A673 (cell line): ENCODE results near the gene ST6GALNAC4. TPM values are rescaled to one million over a fixed set of nuclear protein-coding genes. Genes with fewer than 3 reads are reported as not detected.

Source experiments
- BruUV-seq: library from RNA; stranded (reverse); fragments of 400-500 nt; replicated peaks from 2 replicates; lab custom pipeline; 2021; lab: Mats Ljungman, UMichigan
- CTCF ChIA-PET: fragments of 300-600 bp; sonication (Branson Sonifier 250); formaldehyde crosslinking; loops from one replicate; lab custom pipeline; 2022; ENCODE audit warnings: antibody characterized with exemption; lab: Charles Lee
- POLR2A ChIA-PET: fragments of 300-600 bp; sonication (Branson Sonifier 250); formaldehyde crosslinking; loops from one replicate; lab custom pipeline; 2022; ENCODE audit warnings: antibody characterized with exemption; ENCODE audit not compliant: low non-redundant PET; lab: Charles Lee
- DNase-seq: peaks from one replicate; pipeline ENCODE4 v3.0.0-alpha.2; 2015; ENCODE audit warnings: low spot score
- H3K27ac ChIP-seq: fragments of 200-600 bp; sonication (generic); 2 replicates; pipeline ENCODE4 v1.5.1; 2016; ENCODE audit warnings: mixed run types, low read depth, mild to moderate bottlenecking, mixed read lengths, antibody characterized with exemption, low read length; ENCODE audit not compliant: poor library complexity, severe bottlenecking
- H3K27me3 ChIP-seq: fragments of 200-600 bp; sonication (generic); replicated peaks from 2 replicates; pipeline ENCODE4 v1.6.1; 2017; ENCODE audit warnings: mixed run types, low read depth, mild to moderate bottlenecking, mixed read lengths, antibody characterized with exemption, low read length; ENCODE audit not compliant: insufficient read depth, poor library complexity
- H3K36me3 ChIP-seq: fragments of 200-600 bp; sonication (generic); 2 replicates; pipeline ENCODE4 v1.6.1; 2016; ENCODE audit warnings: mixed run types, mild to moderate bottlenecking, mixed read lengths, antibody characterized with exemption, low read length; ENCODE audit not compliant: insufficient read depth, poor library complexity, severe bottlenecking
- H3K4me1 ChIP-seq: fragments of 200-600 bp; sonication (generic); 2 replicates; pipeline ENCODE4 v1.6.1; 2017; ENCODE audit warnings: mixed run types, mild to moderate bottlenecking, mixed read lengths, antibody characterized with exemption, low read length; ENCODE audit not compliant: insufficient read depth, poor library complexity, severe bottlenecking
- H3K4me3 ChIP-seq: fragments of 200-600 bp; sonication (generic); 2 replicates; pipeline ENCODE4 v1.5.1; 2016; ENCODE audit warnings: low read depth, mixed run types, mild to moderate bottlenecking, mixed read lengths, low read length; ENCODE audit not compliant: poor library complexity, severe bottlenecking
- H3K9me3 ChIP-seq: fragments of 200-600 bp; sonication (generic); 2 replicates; pipeline ENCODE4 v1.6.1; 2016; ENCODE audit warnings: mixed run types, low read depth, mild to moderate bottlenecking, mixed read lengths, antibody characterized with exemption, low read length; ENCODE audit not compliant: poor library complexity, severe bottlenecking
- EZH2 ChIP-seq: fragments of 200-600 bp; sonication (generic); IDR thresholded peaks from 2 replicates; pipeline ENCODE4 v1.6.1; 2017; ENCODE audit warnings: borderline replicate concordance, low read depth, mild to moderate bottlenecking, mixed read lengths, antibody characterized with exemption, low read length; ENCODE audit not compliant: poor library complexity, severe bottlenecking
- intact Hi-C: fragments of 100-400 bp; cut with micrococcal nuclease; formaldehyde crosslinking; loops from one replicate; pipeline ENCODE4 v1.10.0; 2022; ENCODE audit not compliant: unreplicated experiment
- total RNA-seq: library from RNA; stranded (reverse); gene quantifications from 2 replicates; pipeline ENCODE4 v1.2.3, GENCODE V29; 2021
- TF ChIP-seq, protein P1 (sequence below): fragments of 300-800, 200-600 bp; sonication (generic); conservative IDR thresholded peaks from 2 replicates; pipeline ENCODE4 v1.5.1; 2017; ENCODE audit warnings: low read depth, mild to moderate bottlenecking, antibody characterized with exemption, low read length, moderate library complexity, mixed read lengths

Gene ST6GALNAC4
- total RNA-seq, 1 experiment from 2014 or later: 11.8 TPM

GRCh38 chr9:127953768-127954505 lies 37.1 kb upstream of the ST6GALNAC4 start:
- POLR2A ChIA-PET: no interaction called here
- intact Hi-C loops: no loop called here

DNA sequence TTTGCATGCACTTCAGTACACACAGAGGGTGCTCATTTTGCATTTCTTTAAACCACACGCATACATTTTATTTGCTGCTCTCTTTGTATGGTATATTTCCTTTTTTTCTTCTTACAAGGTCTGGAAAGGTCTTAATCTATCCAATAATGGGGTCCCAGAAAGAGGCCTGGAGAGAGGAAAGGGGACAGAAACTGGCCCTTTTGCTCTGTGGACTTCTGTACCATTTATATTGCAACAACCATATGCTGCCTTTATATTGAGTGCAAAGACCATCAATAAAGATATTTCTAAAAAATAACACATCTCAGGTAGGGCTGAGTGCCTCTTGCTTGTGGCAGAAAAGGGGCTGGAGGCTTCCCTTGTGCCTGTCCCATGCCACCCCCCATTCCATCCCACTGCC lies 36.3 kb upstream of the ST6GALNAC4 start:
- no peak for TF ChIP-seq EZH2
- TF ChIP-seq, protein P1, sequence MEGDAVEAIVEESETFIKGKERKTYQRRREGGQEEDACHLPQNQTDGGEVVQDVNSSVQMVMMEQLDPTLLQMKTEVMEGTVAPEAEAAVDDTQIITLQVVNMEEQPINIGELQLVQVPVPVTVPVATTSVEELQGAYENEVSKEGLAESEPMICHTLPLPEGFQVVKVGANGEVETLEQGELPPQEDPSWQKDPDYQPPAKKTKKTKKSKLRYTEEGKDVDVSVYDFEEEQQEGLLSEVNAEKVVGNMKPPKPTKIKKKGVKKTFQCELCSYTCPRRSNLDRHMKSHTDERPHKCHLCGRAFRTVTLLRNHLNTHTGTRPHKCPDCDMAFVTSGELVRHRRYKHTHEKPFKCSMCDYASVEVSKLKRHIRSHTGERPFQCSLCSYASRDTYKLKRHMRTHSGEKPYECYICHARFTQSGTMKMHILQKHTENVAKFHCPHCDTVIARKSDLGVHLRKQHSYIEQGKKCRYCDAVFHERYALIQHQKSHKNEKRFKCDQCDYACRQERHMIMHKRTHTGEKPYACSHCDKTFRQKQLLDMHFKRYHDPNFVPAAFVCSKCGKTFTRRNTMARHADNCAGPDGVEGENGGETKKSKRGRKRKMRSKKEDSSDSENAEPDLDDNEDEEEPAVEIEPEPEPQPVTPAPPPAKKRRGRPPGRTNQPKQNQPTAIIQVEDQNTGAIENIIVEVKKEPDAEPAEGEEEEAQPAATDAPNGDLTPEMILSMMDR: no peak
- BruUV-seq: no TSS peak
- Histone ChIP-seq H3K4me3 (no peak overlapping the region), H3K4me1 (peaks cover 7% of the 10 kb centered on the region), H3K36me3 (no peaks in the 10 kb centered on the region), H3K27ac (no peak overlapping the region), H3K9me3 (no peaks in the 10 kb centered on the region), H3K27me3 (no peaks in the 10 kb centered on the region)
- POLR2A ChIA-PET: no interaction called here
- intact Hi-C loops: no loop called here
- DNase-seq: no peak
- CTCF ChIA-PET: no interaction called here

More at GRCh38 chr9:127953768-127954505, 37.1 kb upstream of the ST6GALNAC4 start:
- no peaks in the 10 kb centered on the region for H3K27me3 ChIP-seq
- no peak overlapping the region for H3K27ac ChIP-seq
- no peak for DNase-seq
- TF ChIP-seq EZH2: no peak
- TF ChIP-seq, protein P1: no peak
- H3K4me3 ChIP-seq: no peak overlapping the region
- no peaks in the 10 kb centered on the region for H3K36me3 ChIP-seq
- H3K9me3 ChIP-seq: no peaks in the 10 kb centered on the region
- BruUV-seq: no TSS peak
- CTCF ChIA-PET: interaction anchor here (1.2 kb wide), 1 partner anchor 11 kb away, joined by 5 read pairs; no protein-coding TSS in a partner anchor
- peaks cover 7% of the 10 kb centered on the region for H3K4me1 ChIP-seq

DNA sequence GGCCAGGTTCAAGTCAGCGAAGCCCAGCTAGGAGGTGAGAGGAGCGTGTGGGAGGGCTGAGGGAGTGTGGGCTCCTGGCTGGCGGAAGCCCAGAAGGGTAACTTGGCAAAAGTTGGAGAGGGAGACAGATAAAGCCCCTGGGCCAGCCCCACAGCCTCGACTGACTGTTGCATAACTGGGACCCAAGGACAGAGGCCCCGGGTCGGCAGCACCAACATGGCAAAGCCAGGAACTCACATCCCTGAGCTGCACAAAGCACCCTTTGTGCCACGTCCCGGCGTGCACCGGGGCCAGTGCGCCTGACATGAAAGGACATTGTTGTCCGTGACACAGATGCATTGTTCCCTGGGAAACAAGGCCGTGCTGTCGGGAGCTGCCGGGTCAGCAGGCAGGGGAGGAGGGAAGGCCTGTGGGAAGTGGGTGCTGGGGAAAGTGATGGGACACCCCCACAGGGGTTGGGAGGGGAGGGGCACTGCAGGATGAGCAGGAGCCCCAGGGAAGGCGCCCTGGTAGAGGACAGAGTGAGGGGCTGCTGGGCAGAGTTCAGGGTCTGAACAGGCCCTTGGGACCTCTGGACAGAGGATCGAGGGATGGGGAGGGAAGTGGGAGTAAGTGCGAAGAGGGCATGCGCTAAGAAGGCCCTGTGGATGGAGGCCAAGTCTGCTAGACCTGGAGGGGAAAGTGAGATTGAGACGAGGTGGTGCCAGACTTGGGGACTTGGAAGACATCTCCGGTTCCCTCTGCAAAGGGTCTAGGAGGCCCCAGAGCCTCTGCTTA lies 33.9 kb upstream of the ST6GALNAC4 start:
- Histone ChIP-seq H3K4me3 (no peak overlapping the region), H3K27ac (no peak overlapping the region), H3K27me3 (no peaks in the 10 kb centered on the region), H3K36me3 (no peaks in the 10 kb centered on the region), H3K9me3 (no peaks in the 10 kb centered on the region), H3K4me1 (peaks cover 10% of the 10 kb centered on the region)
- no TSS peak for BruUV-seq
- TF ChIP-seq EZH2: no peak
- TF ChIP-seq, protein P1: no peak
- ChIA-PET POLR2A (no interaction called here), CTCF (no interaction called here)
- no peak for DNase-seq
- intact Hi-C loops: no loop called here
